CD4-positive, alpha-beta T cell treated with Interleukin-10 for 1 hour (primary cell): ENCODE measurements around the gene FHAD1.

ENCODE experiments used
- DNase-seq: peaks from one replicate; pipeline ENCODE4 v3.0.0-alpha.2; 2020

The FHAD1 gene

GRCh38 chr1:15218287-15219279, 28.4 kb upstream of the FHAD1 start:
- peak; percentile 2 for DNase-seq

- DNase-seq: no peak
Measured at GRCh38 chr1:15219280-15220023, 27.6 kb upstream of the FHAD1 start.

GRCh38 chr1:15220024-15220392, 27.0 kb upstream of the FHAD1 start:
- DNase-seq: no peak

GRCh38 chr1:15220825-15221431, 26.1 kb upstream of the FHAD1 start:
- no peak for DNase-seq

GRCh38 chr1:15222653-15223303, 24.2 kb upstream of the FHAD1 start:
- no peak for DNase-seq

- no peak for DNase-seq
Measured at GRCh38 chr1:15224259-15224869, 22.7 kb upstream of the FHAD1 start.

GRCh38 chr1:15224974-15225373, 22.0 kb upstream of the FHAD1 start:
- DNase-seq: no peak

GRCh38 chr1:15225461-15225860, 21.6 kb upstream of the FHAD1 start:
- no peak for DNase-seq

GRCh38 chr1:15226388-15227255, 20.4 kb upstream of the FHAD1 start:
- DNase-seq: no peak

GRCh38 chr1:15229707-15230131, 17.3 kb upstream of the FHAD1 start:
- no peak for DNase-seq

GRCh38 chr1:15231714-15232201, 15.3 kb upstream of the FHAD1 start:
- DNase-seq: no peak

GRCh38 chr1:15233689-15234088, 13.3 kb upstream of the FHAD1 start:
- no peak for DNase-seq

- no peak for DNase-seq
Measured at GRCh38 chr1:15236321-15236721, 10.7 kb upstream of the FHAD1 start.

GRCh38 chr1:15236746-15237145, 10.3 kb upstream of the FHAD1 start:
- no peak for DNase-seq

GRCh38 chr1:15238789-15239188, 8.2 kb upstream of the FHAD1 start:
- no peak for DNase-seq

GRCh38 chr1:15242766-15243165, 4.3 kb upstream of the FHAD1 start:
- no peak for DNase-seq

- no peak for DNase-seq
Measured at GRCh38 chr1:15243275-15244043, 3.6 kb upstream of the FHAD1 start.

GRCh38 chr1:15244813-15245212, 2.2 kb upstream of the FHAD1 start:
- DNase-seq: no peak

GRCh38 chr1:15245593-15246360, 1.2 kb upstream of the FHAD1 start:
- DNase-seq: no peak

GRCh38 chr1:15248216-15248615, 1.2 kb downstream of the FHAD1 start:
- DNase-seq: no peak
